H1 (cell line): Measurements from ENCODE around the gene CNTN5. TPM values are rescaled to one million over a fixed set of nuclear protein-coding genes. Genes with fewer than 3 reads are reported as not detected.

Source experiments
- CTCF ChIA-PET: fragments of 300-600 bp; sonication (Branson Sonifier 250); formaldehyde crosslinking; loops from one replicate; lab custom pipeline; 2021; ENCODE audit not compliant: partially characterized antibody; lab: Charles Lee
- POLR2A ChIA-PET: fragments of 300-600 bp; sonication (Branson Sonifier 250); formaldehyde crosslinking; loops from one replicate; lab custom pipeline; 2021; ENCODE audit warnings: inconsistent platforms; ENCODE audit not compliant: partially characterized antibody; lab: Charles Lee
- DNase-seq, 2 experiments: peaks; one replicate each; pipeline versions ENCODE4 v3.0.0 to v3.0.0-alpha.2; 2010 to 2022; ENCODE audit warnings: low spot score in 2 of 2, low read depth in 1 of 2, mixed read lengths in 1 of 2
- FAIRE-seq: peaks from 2 replicates; lab custom pipeline; 2011; peaks lifted over from hg19 to GRCh38; lab: Jason Lieb, UNC
- H2AFZ ChIP-seq: 2 replicates; pipeline ENCODE4 v1.8.1; 2012; ENCODE audit warnings: low read length, inconsistent platforms
- H2AK5ac ChIP-seq: 2 replicates; pipeline ENCODE4 v1.6.1; 2013; ENCODE audit warnings: low read depth, low read length
- H2BK120ac ChIP-seq: replicated peaks from 2 replicates; pipeline ENCODE3; 2013; ENCODE audit warnings: low read depth, low read length, inconsistent platforms
- H2BK12ac ChIP-seq: 2 replicates; pipeline ENCODE4 v1.6.1; 2013; ENCODE audit warnings: low read depth, low read length
- H2BK15ac ChIP-seq: 2 replicates; pipeline ENCODE4 v1.6.1; 2013; ENCODE audit warnings: low read length
- H2BK20ac ChIP-seq: 2 replicates; pipeline ENCODE4 v1.6.1; 2013; ENCODE audit warnings: low read length
- H2BK5ac ChIP-seq: 2 replicates; pipeline ENCODE4 v1.6.1; 2013; ENCODE audit warnings: low read depth, low read length
- H3K14ac ChIP-seq: 2 replicates; pipeline ENCODE4 v1.6.1; 2013; ENCODE audit warnings: inconsistent platforms; ENCODE audit not compliant: insufficient read length
- H3K18ac ChIP-seq: 2 replicates; pipeline ENCODE4 v1.6.1; 2013; ENCODE audit warnings: low read length; ENCODE audit errors: extremely low read depth
- H3K23ac ChIP-seq: 2 replicates; pipeline ENCODE4 v1.6.1; 2013; ENCODE audit warnings: inconsistent platforms; ENCODE audit not compliant: insufficient read length
- H3K23me2 ChIP-seq: 2 replicates; pipeline ENCODE4 v1.6.1; 2013; ENCODE audit warnings: low read depth, low read length
- H3K27ac ChIP-seq: 2 replicates; pipeline ENCODE4 v1.6.1; 2011; ENCODE audit warnings: low read depth, low read length, inconsistent platforms
- H3K27me3 ChIP-seq, 4 experiments: replicated peaks in 1 of 4; 1 replicate in 1 of 4; 2 replicates in 3 of 4; pipeline versions ENCODE4 v1.6.1 to v1.8.1; 2011 to 2013; ENCODE audit warnings: low read length in 3 of 4, mild to moderate bottlenecking in 3 of 4, inconsistent platforms in 2 of 4, mixed read lengths in 2 of 4, moderate library complexity in 1 of 4; ENCODE audit not compliant: control insufficient read depth in 3 of 4, insufficient read depth in 3 of 4; ENCODE audit errors: extremely low read depth in 1 of 4
- H3K36me3 ChIP-seq, 4 experiments: 2 replicates each; pipeline versions ENCODE4 v1.6.1 to v1.8.1; 2011 to 2013; ENCODE audit warnings: mild to moderate bottlenecking in 4 of 4, low read length in 3 of 4, moderate library complexity in 2 of 4, control low read depth in 1 of 4, inconsistent platforms in 1 of 4; ENCODE audit not compliant: insufficient read depth in 4 of 4, control insufficient read depth in 2 of 4
- H3K4ac ChIP-seq: replicated peaks from 2 replicates; pipeline ENCODE3; 2013; ENCODE audit warnings: low read length, low read depth, mixed read lengths, inconsistent platforms; ENCODE audit not compliant: insufficient read length
- H3K4me1 ChIP-seq, 4 experiments: replicated peaks in 1 of 4; 1 replicate in 1 of 4; 2 replicates in 3 of 4; pipeline versions ENCODE4 v1.6.1 to v1.8.1; 2011 to 2013; ENCODE audit warnings: low read length in 3 of 4, inconsistent platforms in 2 of 4, mixed read lengths in 1 of 4; ENCODE audit not compliant: insufficient read depth in 4 of 4, control insufficient read depth in 3 of 4
- H3K4me2 ChIP-seq, 2 experiments: 2 replicates each; pipeline versions ENCODE4 v1.6.1 to v1.8.1; 2011 to 2013; ENCODE audit warnings: low read depth in 2 of 2, low read length in 2 of 2, control low read depth in 1 of 2, inconsistent platforms in 1 of 2, mild to moderate bottlenecking in 1 of 2; ENCODE audit not compliant: insufficient read depth in 1 of 2
- H3K4me3 ChIP-seq, 4 experiments: fragments of 200-600, 300-600 bp in 1 of 4; sonication (generic), shearing (Covaris generic), sonication (Bioruptor Twin) in 1 of 4; 2 replicates each; pipeline versions ENCODE4 v1.5.1 to v1.8.1; 2011 to 2016; ENCODE audit warnings: low read length in 4 of 4, low read depth in 3 of 4, control low read depth in 2 of 4, inconsistent platforms in 2 of 4, mild to moderate bottlenecking in 2 of 4, mixed read lengths in 1 of 4, moderate library complexity in 1 of 4; ENCODE audit not compliant: insufficient read depth in 2 of 4; ENCODE audit errors: extremely low read depth in 1 of 4
- H3K56ac ChIP-seq: replicated peaks from 2 replicates; pipeline ENCODE3; 2013; ENCODE audit warnings: low read depth, mild to moderate bottlenecking, mixed read lengths, low read length, inconsistent platforms; ENCODE audit not compliant: insufficient read length
- H3K79me1 ChIP-seq: 2 replicates; pipeline ENCODE4 v1.6.1; 2013; ENCODE audit warnings: low read depth, low read length, control low read depth
- H3K79me2 ChIP-seq, 2 experiments: 2 replicates each; pipeline versions ENCODE4 v1.6.1 to v1.8.1; 2012 to 2013; ENCODE audit warnings: low read length in 2 of 2, mild to moderate bottlenecking in 2 of 2, inconsistent platforms in 1 of 2; ENCODE audit not compliant: insufficient read depth in 2 of 2, control insufficient read depth in 1 of 2
- H3K9ac ChIP-seq, 4 experiments: replicated peaks in 1 of 4; 1 replicate in 1 of 4; 2 replicates in 3 of 4; pipeline versions ENCODE4 v1.6.1 to v1.8.1; 2011 to 2013; ENCODE audit warnings: low read depth in 3 of 4, low read length in 3 of 4, control low read depth in 2 of 4, mild to moderate bottlenecking in 2 of 4, moderate library complexity in 2 of 4, inconsistent platforms in 1 of 4; ENCODE audit errors: extremely low read depth in 1 of 4
- H3K9me3 ChIP-seq, 2 experiments: 2 replicates each; pipeline versions ENCODE4 v1.6.1 to v1.8.1; 2012 to 2013; ENCODE audit warnings: mild to moderate bottlenecking in 2 of 2, moderate library complexity in 2 of 2, control low read depth in 1 of 2, inconsistent platforms in 1 of 2, low read depth in 1 of 2, low read length in 1 of 2, mixed read lengths in 1 of 2; ENCODE audit not compliant: insufficient read depth in 2 of 2
- H4K20me1 ChIP-seq, 2 experiments: replicated peaks in 1 of 2; 2 replicates each; pipeline versions ENCODE3 to v1.8.1; 2011 to 2013; ENCODE audit warnings: inconsistent platforms in 2 of 2, low read length in 2 of 2, mild to moderate bottlenecking in 1 of 2; ENCODE audit not compliant: insufficient read depth in 2 of 2, control insufficient read depth in 1 of 2
- H4K5ac ChIP-seq: 2 replicates; pipeline ENCODE4 v1.6.1; 2013; ENCODE audit warnings: low read length, low read depth, mixed read lengths, inconsistent platforms; ENCODE audit not compliant: insufficient read length
- H4K8ac ChIP-seq: 2 replicates; pipeline ENCODE4 v1.8.0; 2013; ENCODE audit warnings: mild to moderate bottlenecking, moderate library complexity, low read length, inconsistent platforms; ENCODE audit not compliant: insufficient read depth; ENCODE audit errors: extremely low read depth
- H4K91ac ChIP-seq: replicated peaks from 2 replicates; pipeline ENCODE3; 2013; ENCODE audit warnings: low read length, mixed read lengths, inconsistent platforms; ENCODE audit not compliant: insufficient read length
- CBX8 ChIP-seq: fragments of 300-800, 300-1000 bp; sonication (generic); IDR thresholded peaks from 2 replicates; pipeline ENCODE4 v1.7.1; 2016; ENCODE audit warnings: low read depth, low read length, borderline replicate concordance
- CEBPB ChIP-seq: IDR thresholded peaks from 2 replicates; pipeline ENCODE4 v1.6.1; 2012; ENCODE audit warnings: low read depth, low read length
- CHD1 ChIP-seq: IDR thresholded peaks from 2 replicates; pipeline ENCODE4 v1.6.1; 2012; ENCODE audit warnings: low read depth, low read length, improper control_type of control experiment
- EP300 ChIP-seq, 2 experiments: IDR thresholded peaks; 1 replicate in 1 of 2; 2 replicates in 1 of 2; pipeline ENCODE4 v1.6.1; 2011 to 2012; ENCODE audit warnings: low read depth in 2 of 2, low read length in 2 of 2, mild to moderate bottlenecking in 2 of 2, borderline replicate concordance in 1 of 2, inconsistent platforms in 1 of 2, moderate library complexity in 1 of 2
- JUND ChIP-seq: IDR thresholded peaks from 2 replicates; pipeline ENCODE4 v1.6.1; 2011; ENCODE audit warnings: mild to moderate bottlenecking, improper control_type of control experiment, low read length
- YY1 ChIP-seq: IDR thresholded peaks from 2 replicates; pipeline ENCODE4 v1.6.1; 2011; ENCODE audit warnings: low read depth, mild to moderate bottlenecking, low read length
- WGBS, 2 experiments: shearing (Covaris generic) in 1 of 2; methylation state at CpG; one replicate each; pipeline versions ENCODE4 v1.1.6 to v1.1.7; 2013 to 2015; ENCODE audit warnings: low lambda C conversion rate in 2 of 2, mixed read lengths in 2 of 2, inconsistent platforms in 1 of 2, low coverage in 1 of 2, missing lambda C conversion rate in 1 of 2; ENCODE audit not compliant: insufficient replicate concordance in 2 of 2, insufficient coverage in 1 of 2, insufficient read length in 1 of 2; ENCODE audit errors: extremely low coverage in 1 of 2, missing lambda C conversion rate in 1 of 2; 5-methylcytosine and 5-hydroxymethylcytosine counted together
- polyA plus RNA-seq, 7 experiments: library from polyadenylated mRNA; depleted of rRNA in 3 of 7; stranded (reverse) in 5 of 7; unstranded in 2 of 7; fragments of >200 nt in 5 of 7; fragments of 200-250 nt in 2 of 7; gene quantifications; 1 replicate in 5 of 7; 2 replicates in 1 of 7; 4 replicates in 1 of 7; pipeline versions ENCODE4 v1.2.1 to v1.2.3, GENCODE V29; 2011 to 2013; ENCODE audit warnings: missing spikeins in 2 of 7, mixed read lengths in 2 of 7
- total RNA-seq: library from RNA; stranded (reverse); fragmentation: NEBNext Ultra II Directional; extraction: Animal tissue kit (Norgen Biotek cat#: 25700); gene quantifications from 2 replicates; pipeline ENCODE4 v1.2.1, GENCODE V29; 2021

Gene CNTN5
- total and polyA plus RNA-seq, 2 of the 8 experiments (the other 6 are each of a cell fraction or from before 2014, with no cell fraction given), result not detected

DNA sequence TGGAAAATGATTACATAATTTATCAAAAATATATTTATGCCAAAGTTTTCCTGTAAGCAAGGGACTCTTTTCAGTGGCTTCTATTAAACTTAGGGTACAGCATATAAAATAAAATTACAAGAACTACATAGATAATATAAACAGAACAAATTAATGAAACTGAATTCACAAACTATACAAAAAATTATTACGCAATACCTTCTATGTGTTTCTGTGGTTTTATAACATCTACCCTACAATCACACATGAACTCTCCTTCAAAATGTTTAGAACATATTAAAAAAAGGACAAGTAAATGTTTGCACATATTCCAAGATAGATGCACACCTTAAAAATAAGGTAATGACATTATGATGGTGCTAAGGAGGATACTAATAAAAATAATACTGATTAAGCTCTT lies 235.9 kb downstream of the CNTN5 start:
- Histone ChIP-seq H2AFZ (no peak overlapping the region), H2BK15ac (no peak overlapping the region), H3K36me3 (no peaks in the 10 kb centered on the region), H4K5ac (no peak overlapping the region), H2BK12ac (no peak overlapping the region), H2BK20ac (no peak overlapping the region), H3K14ac (no peak overlapping the region), H3K27ac (no peak overlapping the region), H4K91ac (no peak overlapping the region), H2BK5ac (no peak overlapping the region), H3K4me3 (no peak overlapping the region), H3K56ac (no peak overlapping the region), H3K4me1 (no peaks in the 10 kb centered on the region), H3K9ac (no peak overlapping the region), H2BK120ac (no peak overlapping the region), H3K9me3 (no peaks in the 10 kb centered on the region), H4K20me1 (no peaks in the 10 kb centered on the region), H3K79me2 (no peaks in the 10 kb centered on the region), H3K23ac (no peak overlapping the region)
- WGBS, 2 experiments, result 88% methylated on average over 1 of the region's 1 CpG; no CpG with 5 or more reads in 1 of the 2 experiments
- no peak for DNase-seq
- POLR2A ChIA-PET, result no interaction called here
- TF ChIP-seq CBX8, result no peak
- TF ChIP-seq YY1, result no peak
- no peak for TF ChIP-seq EP300 (IDR thresholded peaks at IDR 0.05; ENCODE audit: borderline replicate concordance in 1 of 2, low read depth in 2 of 2, low read length in 2 of 2)
- TF ChIP-seq JUND, result no peak
- TF ChIP-seq CHD1, result no peak
- peak; percentile 91; the same call in 1 of the 2 replicates for TF ChIP-seq CEBPB
- TF ChIP-seq, all 59 proteins: peak for 1
- no peak overlapping the region for H3K4me2 ChIP-seq
- no peak overlapping the region for H3K18ac ChIP-seq
- no peaks in the 10 kb centered on the region for H3K27me3 ChIP-seq
- no peak overlapping the region for H2AK5ac ChIP-seq
- H3K4ac ChIP-seq, result no peak overlapping the region
- CTCF ChIA-PET, result no interaction called here
- H3K79me1 ChIP-seq, result no peaks in the 10 kb centered on the region
- no peak for FAIRE-seq
- H4K8ac ChIP-seq, result no peak overlapping the region
- no peaks in the 10 kb centered on the region for H3K23me2 ChIP-seq
